Activated CD8-positive, alpha-beta T cell treated with anti-CD3 and anti-CD28 coated beads for 36 hours (primary cell): ENCODE data around the gene GIMAP6. TPM values are rescaled to one million over a fixed set of nuclear protein-coding genes. Genes with fewer than 3 reads are reported as not detected.

ENCODE experiments used
- ATAC-seq: fragments of 200-7000 bp; cut with Tn5 transposase; one replicate; pipeline ENCODE4 v1.10.0; 2021; ENCODE audit warnings: mild to moderate bottlenecking, moderate library complexity
- CTCF ChIA-PET: fragments of 350-600 bp; sonication (Branson Sonifier 250); formaldehyde crosslinking; loops from one replicate; lab custom pipeline; 2021; ENCODE audit warnings: antibody characterized with exemption; lab: Charles Lee
- POLR2A ChIA-PET: fragments of 350-600 bp; sonication (Branson Sonifier 250); formaldehyde crosslinking; loops from one replicate; lab custom pipeline; 2021; ENCODE audit warnings: antibody characterized with exemption; lab: Charles Lee
- DNase-seq: peaks from one replicate; pipeline ENCODE4 v3.0.0-alpha.2; 2020
- H3K27ac Mint-ChIP-seq: one replicate; pipeline ENCODE4 v1.8.0; 2021; ENCODE audit warnings: mild to moderate bottlenecking, mixed read lengths
- H3K27me3 Mint-ChIP-seq: one replicate; pipeline ENCODE4 v1.8.0; 2021; ENCODE audit warnings: mixed read lengths
- H3K36me3 Mint-ChIP-seq: one replicate; pipeline ENCODE4 v1.8.0; 2021; ENCODE audit warnings: low read depth, mixed read lengths
- H3K4me1 Mint-ChIP-seq: one replicate; pipeline ENCODE4 v1.8.0; 2021; ENCODE audit warnings: low read depth, mixed read lengths
- H3K4me3 Mint-ChIP-seq: one replicate; pipeline ENCODE4 v1.8.0; 2021; ENCODE audit warnings: mild to moderate bottlenecking, moderate library complexity, mixed read lengths
- H3K9me3 Mint-ChIP-seq: one replicate; pipeline ENCODE4 v1.8.0; 2021; ENCODE audit warnings: mixed read lengths
- intact Hi-C: fragments of 100-400 bp; cut with micrococcal nuclease; formaldehyde crosslinking; loops from one replicate; pipeline ENCODE4 v1.10.0; 2022
- total RNA-seq, 2 experiments: library from RNA; stranded (reverse); gene quantifications; one replicate each; pipeline ENCODE4 v1.2.3, GENCODE V29; 2021
- TF ChIP-seq, protein P1 (sequence below): fragments of 200-600 bp; IDR thresholded peaks from one replicate; pipeline ENCODE4 v1.8.0; 2022; ENCODE audit warnings: antibody characterized with exemption, mild to moderate bottlenecking

GIMAP6 gene
- total RNA-seq, 2 experiments from 2014 or later: 21.2 to 21.5 TPM

GRCh38 chr7:150645259-150646020, 13.3 kb upstream of the GIMAP6 start:
- ChIA-PET CTCF (interaction anchor here (1.0 kb wide), 1 partner anchor 9 kb away, joined by 3 read pairs; no protein-coding TSS in a partner anchor), POLR2A (interaction anchor here (1.0 kb wide), 1 partner anchor 23 kb away, joined by 3 read pairs; no protein-coding TSS in a partner anchor)
- intact Hi-C loops: no loop called here
- Mint-ChIP-seq H3K27me3 (no peaks in the 10 kb centered on the region), H3K36me3 (peaks cover 38% of the 10 kb centered on the region), H3K4me1 (peaks cover 49% of the 10 kb centered on the region), H3K4me3 (no peak overlapping the region), H3K9me3 (peaks cover 22% of the 10 kb centered on the region), H3K27ac (peak overlapping the region; percentile 64)
- DNase-seq (no peak), ATAC-seq (peak; percentile 20)
- TF ChIP-seq, protein P1, sequence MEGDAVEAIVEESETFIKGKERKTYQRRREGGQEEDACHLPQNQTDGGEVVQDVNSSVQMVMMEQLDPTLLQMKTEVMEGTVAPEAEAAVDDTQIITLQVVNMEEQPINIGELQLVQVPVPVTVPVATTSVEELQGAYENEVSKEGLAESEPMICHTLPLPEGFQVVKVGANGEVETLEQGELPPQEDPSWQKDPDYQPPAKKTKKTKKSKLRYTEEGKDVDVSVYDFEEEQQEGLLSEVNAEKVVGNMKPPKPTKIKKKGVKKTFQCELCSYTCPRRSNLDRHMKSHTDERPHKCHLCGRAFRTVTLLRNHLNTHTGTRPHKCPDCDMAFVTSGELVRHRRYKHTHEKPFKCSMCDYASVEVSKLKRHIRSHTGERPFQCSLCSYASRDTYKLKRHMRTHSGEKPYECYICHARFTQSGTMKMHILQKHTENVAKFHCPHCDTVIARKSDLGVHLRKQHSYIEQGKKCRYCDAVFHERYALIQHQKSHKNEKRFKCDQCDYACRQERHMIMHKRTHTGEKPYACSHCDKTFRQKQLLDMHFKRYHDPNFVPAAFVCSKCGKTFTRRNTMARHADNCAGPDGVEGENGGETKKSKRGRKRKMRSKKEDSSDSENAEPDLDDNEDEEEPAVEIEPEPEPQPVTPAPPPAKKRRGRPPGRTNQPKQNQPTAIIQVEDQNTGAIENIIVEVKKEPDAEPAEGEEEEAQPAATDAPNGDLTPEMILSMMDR: no peak

DNA sequence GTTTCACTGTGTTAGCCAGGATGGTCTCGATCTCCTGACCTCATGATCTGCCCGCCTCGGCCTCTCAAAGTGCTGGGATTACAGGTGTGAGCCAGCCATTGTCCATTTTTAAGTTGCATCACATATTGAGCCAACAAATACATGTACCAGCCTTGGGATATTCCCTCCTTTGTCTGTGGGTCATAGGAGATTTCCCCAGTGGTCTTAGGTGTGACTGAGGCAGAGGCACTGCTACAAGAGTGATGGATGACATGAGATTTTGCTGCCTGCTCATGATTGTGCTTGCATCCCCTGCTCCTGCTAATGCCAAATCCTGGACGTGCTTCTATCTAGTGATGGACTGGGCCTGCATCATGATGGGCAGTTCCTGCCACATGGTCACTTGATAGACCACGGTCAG, 10.7 kb upstream of the GIMAP6 start:
- Mint-ChIP-seq H3K36me3 (peaks cover 40% of the 10 kb centered on the region), H3K9me3 (peaks cover 28% of the 10 kb centered on the region), H3K27me3 (no peaks in the 10 kb centered on the region), H3K4me1 (peaks cover 38% of the 10 kb centered on the region), H3K27ac (no peak overlapping the region), H3K4me3 (no peak overlapping the region)
- TF ChIP-seq, protein P1: no peak
- ATAC-seq: no peak
- no peak for DNase-seq
- ChIA-PET CTCF (no interaction called here), POLR2A (interaction anchor here (0.7 kb wide), 1 partner anchor 58 kb away, joined by 3 read pairs; no protein-coding TSS in a partner anchor)
- intact Hi-C loops: no loop called here

DNA sequence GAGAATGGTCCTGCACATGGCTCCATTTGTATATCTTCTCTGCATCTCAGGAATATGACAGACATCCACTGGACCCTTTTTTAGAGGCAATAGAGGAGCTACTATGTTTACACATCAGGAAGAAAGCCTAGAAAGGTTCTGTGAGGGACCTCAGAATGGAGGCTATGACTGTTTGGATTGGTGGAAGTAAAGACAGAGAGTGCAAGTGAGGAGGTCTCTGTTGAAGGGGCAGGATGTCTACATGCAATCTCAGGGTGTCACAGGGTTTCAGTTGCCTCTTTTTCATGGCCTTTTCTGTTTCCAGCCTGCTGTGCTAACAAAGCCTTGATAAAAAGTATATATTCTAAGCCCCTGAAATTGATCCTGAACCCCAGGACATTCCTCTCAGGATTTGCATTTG, 9.7 kb upstream of the GIMAP6 start:
- peak; percentile 53 for ATAC-seq
- intact Hi-C loops: no loop called here
- Mint-ChIP-seq H3K9me3 (peaks cover 37% of the 10 kb centered on the region), H3K36me3 (peaks cover 50% of the 10 kb centered on the region), H3K4me1 (peaks cover 42% of the 10 kb centered on the region), H3K27ac (no peak overlapping the region), H3K27me3 (no peaks in the 10 kb centered on the region), H3K4me3 (no peak overlapping the region)
- ChIA-PET CTCF (interaction anchor here (0.8 to 1.7 kb wide), 2 partner anchors 9 kb away, joined by 3 to 4 read pairs; partner anchors contain the start of gene GIMAP6), POLR2A (interaction anchor here (1.2 to 2.1 kb wide), 2 partner anchors 10 to 24 kb away, joined by 4 to 6 read pairs; partner anchors contain the start of gene GIMAP6)
- TF ChIP-seq, protein P1: no peak
- DNase-seq: no peak

- Mint-ChIP-seq H3K4me1 (peaks cover 62% of the 10 kb centered on the region), H3K27me3 (no peaks in the 10 kb centered on the region), H3K36me3 (peaks cover 76% of the 10 kb centered on the region), H3K9me3 (peaks cover 30% of the 10 kb centered on the region), H3K4me3 (no peak overlapping the region), H3K27ac (peak overlapping the region; percentile 81)
- ChIA-PET POLR2A (interaction anchor here (0.7 to 1.2 kb wide), 2 partner anchors 101 to 104 kb away, joined by 3 read pairs; partner anchors contain the start of gene GIMAP5), CTCF (no interaction called here)
- ATAC-seq: no peak
- TF ChIP-seq, protein P1: no peak
- DNase-seq: no peak
- intact Hi-C loops: loop anchor here (5.0 kb wide), 2 partner anchors 33 to 123 kb away; no protein-coding TSS in a partner anchor
Measured at GRCh38 chr7:150633926-150634325, 1.7 kb upstream of the GIMAP6 start.
